PFSK-1 (cell line): ENCODE data around the gene PGP.

ENCODE experiments used
- FOXP2 ChIP-seq: optimal IDR thresholded peaks from 2 replicates; pipeline ENCODE3; 2011; ENCODE audit warnings: borderline replicate concordance, control low read depth, inconsistent platforms; ENCODE audit not compliant: insufficient read depth; ENCODE audit errors: extremely low read length, extremely low read depth
- POLR2AphosphoS5 ChIP-seq: IDR thresholded peaks from 2 replicates; pipeline ENCODE4 v1.6.1; 2012; ENCODE audit warnings: low read depth, mild to moderate bottlenecking, control low read depth, low read length, moderate library complexity
- REST ChIP-seq, 2 experiments: IDR thresholded peaks; 2 replicates each; pipeline versions ENCODE4 v1.6.1 to v1.8.0; 2011 to 2012; ENCODE audit warnings: low read depth in 2 of 2, low read length in 2 of 2, control low read depth in 1 of 2, inconsistent platforms in 1 of 2, mild to moderate bottlenecking in 1 of 2, moderate library complexity in 1 of 2; ENCODE audit not compliant: insufficient read depth in 1 of 2
- SIN3A ChIP-seq: IDR thresholded peaks from 2 replicates; pipeline ENCODE4 v1.6.1; 2012; ENCODE audit warnings: mild to moderate bottlenecking, low read length, moderate library complexity, borderline replicate concordance; ENCODE audit not compliant: insufficient read depth
- TAF1 ChIP-seq: IDR thresholded peaks from 2 replicates; pipeline ENCODE4 v1.6.1; 2012; ENCODE audit warnings: low read length, control low read depth, borderline replicate concordance; ENCODE audit not compliant: insufficient read depth

PGP gene

GRCh38 chr16:2235234-2235651, 20.6 kb upstream of the PGP start:
- TF ChIP-seq REST (IDR thresholded peaks at IDR 0.05; ENCODE audit: insufficient read depth in 1 of 2, low read depth in 2 of 2, low read length in 2 of 2) (no peak), POLR2AphosphoS5 (no peak), TAF1 (no peak), FOXP2 (no peak), SIN3A (no peak)

DNA sequence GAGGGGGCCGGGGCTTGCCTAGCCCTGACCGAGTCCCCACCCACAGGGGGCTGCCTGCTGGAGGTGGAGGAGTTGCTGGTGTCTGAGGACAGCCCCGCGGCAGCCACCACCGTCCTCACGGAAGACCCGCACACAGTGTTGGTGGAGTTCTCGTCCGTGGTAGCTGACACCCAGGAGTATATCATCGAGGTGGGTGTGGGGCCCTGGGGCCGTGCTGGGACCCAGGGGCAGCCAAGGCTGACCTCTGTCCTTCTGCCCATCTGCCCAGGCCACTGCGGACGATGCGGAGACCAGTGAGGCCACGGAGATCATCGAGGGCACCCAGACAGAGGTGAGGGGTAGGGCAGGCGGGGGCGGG, 20.2 kb upstream of the PGP start:
- no peak for TF ChIP-seq POLR2AphosphoS5
- no peak for TF ChIP-seq REST (IDR thresholded peaks at IDR 0.05; ENCODE audit: insufficient read depth in 1 of 2, low read depth in 2 of 2, low read length in 2 of 2)
- TF ChIP-seq SIN3A, result no peak
- TF ChIP-seq FOXP2, result no peak
- no peak for TF ChIP-seq TAF1

DNA sequence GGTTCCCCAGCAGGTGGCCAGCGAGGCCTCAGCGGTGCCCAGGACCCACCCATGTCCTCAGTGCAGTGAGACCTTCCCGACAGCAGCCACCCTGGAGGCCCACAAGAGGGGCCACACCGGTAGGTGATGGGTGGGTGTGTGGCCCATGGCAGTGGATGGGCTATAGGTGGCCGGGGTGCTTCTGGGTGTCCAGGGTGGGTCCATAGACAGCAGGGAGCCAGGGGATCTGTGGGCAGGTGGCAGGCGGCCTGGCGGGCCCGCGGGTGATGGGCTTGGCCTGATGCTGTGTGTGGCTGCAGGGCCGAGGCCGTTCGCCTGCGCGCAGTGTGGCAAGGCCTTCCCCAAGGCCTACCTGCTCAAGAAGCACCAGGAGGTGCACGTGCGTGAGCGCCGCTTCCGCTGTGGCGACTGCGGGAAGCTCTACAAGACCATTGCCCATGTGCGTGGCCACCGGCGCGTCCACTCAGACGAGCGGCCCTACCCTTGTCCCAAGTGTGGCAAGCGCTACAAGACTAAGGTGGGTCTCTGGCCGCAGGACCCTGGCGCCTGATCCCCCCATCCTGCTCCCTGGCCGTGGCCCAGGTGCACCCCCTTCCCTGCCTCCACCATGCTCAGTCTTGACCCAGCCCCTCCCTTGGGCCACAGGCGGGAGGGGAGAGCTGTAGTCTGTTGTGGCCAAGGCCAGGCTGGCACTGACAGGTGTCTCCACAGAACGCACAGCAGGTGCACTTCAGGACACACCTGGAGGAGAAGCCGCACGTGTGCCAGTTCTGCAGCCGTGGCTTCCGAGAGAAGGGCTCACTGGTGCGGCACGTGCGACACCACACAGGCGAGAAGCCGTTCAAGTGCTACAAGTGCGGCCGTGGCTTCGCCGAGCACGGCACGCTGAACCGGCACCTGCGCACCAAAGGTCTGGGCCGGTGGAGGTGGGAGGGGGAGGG, 19.5 kb upstream of the PGP start:
- TF ChIP-seq SIN3A (no peak), TAF1 (no peak)

DNA sequence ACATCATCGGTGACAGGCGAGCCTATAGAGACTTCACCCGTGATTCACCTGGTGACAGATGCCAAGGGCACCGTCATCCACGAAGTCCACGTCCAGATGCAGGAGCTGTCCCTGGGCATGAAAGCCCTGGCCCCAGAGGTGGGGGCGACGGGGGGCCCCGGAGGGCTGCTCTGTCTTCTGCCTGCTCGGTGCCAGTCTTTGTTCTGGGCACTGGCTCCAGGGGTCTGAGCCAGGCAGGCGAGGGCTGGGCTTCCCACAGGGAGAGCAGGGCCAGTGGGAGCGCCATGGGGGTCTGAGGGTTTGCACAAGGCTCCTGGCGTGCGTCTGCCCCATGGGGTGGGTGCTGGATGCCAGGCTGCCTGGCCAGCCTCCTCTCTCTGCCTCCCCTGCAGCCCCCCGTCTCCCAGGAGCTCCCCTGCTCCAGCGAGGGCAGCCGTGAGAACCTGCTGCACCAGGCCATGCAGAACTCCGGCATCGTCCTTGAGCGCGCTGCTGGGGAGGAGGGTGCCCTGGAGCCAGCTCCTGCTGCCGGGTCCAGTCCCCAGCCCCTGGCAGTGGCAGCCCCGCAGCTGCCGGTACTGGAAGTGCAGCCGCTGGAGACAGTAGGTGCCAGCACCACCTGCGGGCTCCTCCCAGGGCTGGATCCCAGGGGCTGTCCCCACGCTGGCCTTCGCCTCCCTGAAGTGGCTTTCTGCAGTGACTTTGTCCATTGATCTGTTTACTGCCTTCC, 18.6 kb upstream of the PGP start:
- TF ChIP-seq SIN3A (no peak), REST (IDR thresholded peaks at IDR 0.05; ENCODE audit: insufficient read depth in 1 of 2, low read depth in 2 of 2, low read length in 2 of 2) (no peak), FOXP2 (no peak), TAF1 (no peak)

DNA sequence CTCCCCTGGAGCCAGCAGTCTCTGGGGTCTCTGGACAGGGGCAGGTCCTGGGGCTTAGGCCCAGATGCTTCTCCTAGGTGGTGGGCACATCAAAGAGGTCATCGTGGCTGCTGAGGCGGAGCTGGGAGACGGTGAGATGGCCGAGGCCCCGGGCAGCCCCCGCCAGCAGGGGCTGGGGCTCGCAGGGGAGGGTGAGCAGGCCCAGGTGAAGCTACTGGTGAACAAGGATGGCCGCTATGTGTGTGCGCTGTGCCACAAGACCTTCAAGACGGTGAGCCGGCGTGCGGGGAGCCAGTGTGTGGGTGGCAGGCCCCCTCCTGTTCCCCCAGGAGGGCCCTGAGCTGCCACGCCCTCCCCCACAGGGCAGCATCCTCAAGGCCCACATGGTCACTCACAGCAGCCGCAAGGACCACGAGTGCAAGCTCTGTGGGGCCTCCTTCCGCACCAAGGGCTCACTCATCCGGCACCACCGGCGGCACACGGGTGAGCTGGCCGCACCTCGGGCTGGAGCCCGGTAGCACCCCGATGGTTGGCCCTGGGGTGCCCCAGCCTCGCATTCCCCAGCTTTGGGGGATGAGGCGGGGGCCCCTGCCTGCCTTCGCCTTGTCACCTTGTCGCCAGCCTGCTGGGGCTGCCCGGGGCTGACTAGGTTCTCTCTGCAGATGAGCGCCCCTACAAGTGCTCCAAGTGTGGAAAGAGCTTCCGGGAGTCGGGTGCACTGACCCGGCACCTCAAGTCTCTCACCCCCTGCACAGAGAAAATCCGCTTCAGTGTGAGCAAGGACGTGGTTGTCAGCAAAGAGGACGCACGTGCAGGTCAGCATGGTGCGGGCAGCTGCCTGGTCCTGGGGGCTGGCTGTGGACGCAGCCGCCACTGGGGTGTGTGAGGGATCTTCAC, 17.7 kb upstream of the PGP start:
- TF ChIP-seq REST (IDR thresholded peaks at IDR 0.05; ENCODE audit: insufficient read depth in 1 of 2, low read depth in 2 of 2, low read length in 2 of 2) (no peak), POLR2AphosphoS5 (no peak), SIN3A (no peak), TAF1 (no peak), FOXP2 (no peak)
